Measurements from ENCODE around the gene HOXC12. TPM values are rescaled to one million over a fixed set of nuclear protein-coding genes. Genes with fewer than 3 reads are reported as not detected.

Gene HOXC12
- total RNA-seq, 2 experiments from 2014 or later = not detected

- Mint-ChIP-seq H3K4me3 (no peak overlapping the region), H3K9me3 (peaks cover 1% of the 10 kb centered on the region), H3K36me3 (ENCODE audit: low read depth) (peaks cover 3% of the 10 kb centered on the region), H3K27me3 (peaks cover 93% of the 10 kb centered on the region), H3K27ac (no peak overlapping the region), H3K4me1 (ENCODE audit: low read depth) (peaks cover 25% of the 10 kb centered on the region)
- TF ChIP-seq CTCF (IDR thresholded peaks at IDR 0.05) = no peak
- intact Hi-C loops (cut with micrococcal nuclease) = no loop called here
- DNase-seq = no peak
- ChIA-PET POLR2A (no interaction called here), CTCF (interaction anchor here (1.2 to 1.4 kb wide), 3 partner anchors 38 to 66 kb away, joined by 3 to 5 read pairs (median 5); partner anchors contain the start of gene HOXC5)
- ATAC-seq = no peak
These were observed 12.8 kb downstream of the HOXC12 start for GRCh38 chr12:53967421-53967925.

DNA sequence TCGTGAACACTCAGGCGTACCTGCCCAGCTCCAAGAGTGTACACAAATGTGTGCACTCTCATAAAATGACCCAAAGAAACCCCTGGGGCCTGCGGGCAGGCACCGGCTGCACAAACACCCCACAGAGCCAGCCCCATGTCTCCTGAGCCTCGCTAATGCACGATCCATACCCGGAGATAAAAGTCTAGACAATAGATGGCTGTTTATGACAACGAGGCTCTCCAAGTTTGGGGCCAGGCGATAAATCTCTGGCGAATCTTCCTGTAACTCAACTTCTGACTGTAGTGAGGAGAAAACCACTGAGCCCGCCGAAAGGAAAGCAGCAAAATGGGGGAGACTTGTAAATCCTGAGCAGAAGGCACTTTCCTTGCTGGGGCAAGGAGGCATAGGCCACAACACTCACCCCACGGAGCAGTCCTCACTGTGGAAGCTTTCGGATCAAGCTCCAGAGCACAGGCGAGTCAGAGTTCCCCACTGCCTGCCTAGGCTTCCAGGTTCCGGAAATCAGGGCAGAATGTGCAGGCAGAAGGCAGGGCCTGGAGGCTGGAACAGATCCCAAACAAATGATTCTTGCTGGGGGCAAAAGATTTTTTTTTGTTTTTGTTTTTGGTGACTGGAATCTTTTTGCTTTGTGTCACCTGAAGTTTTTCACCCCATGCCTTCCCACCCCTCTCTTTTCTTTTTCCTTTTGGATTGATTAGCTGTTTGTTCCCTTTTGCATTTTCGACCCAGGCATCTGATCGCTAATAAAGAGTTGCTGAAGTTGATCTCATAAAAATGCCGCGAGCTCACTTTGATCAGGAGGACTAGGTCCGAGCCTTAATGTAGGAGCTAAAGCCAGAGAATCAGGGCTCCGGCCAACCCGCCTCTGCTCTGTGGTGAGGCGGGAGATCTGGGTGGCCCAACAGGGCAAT, 13.8 kb downstream of the HOXC12 start:
- H3K36me3 Mint-ChIP-seq (ENCODE audit: low read depth) = peaks cover 6% of the 10 kb centered on the region
- ChIA-PET CTCF (interaction anchor here (0.8 to 1.4 kb wide), 3 partner anchors 17 to 65 kb away, joined by 3 read pairs; partner anchors contain the start of gene HOXC5), POLR2A (no interaction called here)
- H3K4me1 Mint-ChIP-seq (ENCODE audit: low read depth) = peaks cover 25% of the 10 kb centered on the region
- ATAC-seq (no peak), DNase-seq (no peak)
- H3K9me3 Mint-ChIP-seq = peaks cover 4% of the 10 kb centered on the region
- H3K4me3 Mint-ChIP-seq = no peak overlapping the region
- intact Hi-C loops (cut with micrococcal nuclease) = no loop called here
- H3K27me3 Mint-ChIP-seq = peaks cover 93% of the 10 kb centered on the region
- H3K27ac Mint-ChIP-seq = no peak overlapping the region
- no peak for TF ChIP-seq CTCF (IDR thresholded peaks at IDR 0.05)

GRCh38 chr12:53969588-53970259, 15.0 kb downstream of the HOXC12 start:
- intact Hi-C loops (cut with micrococcal nuclease) = loop anchor here (5.0 kb wide), 1 partner anchor 32 kb away; the partner anchor contains the start of gene HOXC13
- DNase-seq = no peak
- POLR2A ChIA-PET = no interaction called here
- Mint-ChIP-seq H3K4me3 (no peak overlapping the region), H3K9me3 (peaks cover 4% of the 10 kb centered on the region), H3K27ac (no peak overlapping the region), H3K36me3 (ENCODE audit: low read depth) (peaks cover 4% of the 10 kb centered on the region), H3K4me1 (ENCODE audit: low read depth) (peaks cover 18% of the 10 kb centered on the region), H3K27me3 (peaks cover 87% of the 10 kb centered on the region)
- ATAC-seq = no peak
- CTCF ChIA-PET = interaction anchor here (0.9 to 1.0 kb wide), 2 partner anchors 11 to 236 kb away, joined by 3 read pairs; no protein-coding TSS in a partner anchor
- TF ChIP-seq CTCF (IDR thresholded peaks at IDR 0.05) = no peak

DNA sequence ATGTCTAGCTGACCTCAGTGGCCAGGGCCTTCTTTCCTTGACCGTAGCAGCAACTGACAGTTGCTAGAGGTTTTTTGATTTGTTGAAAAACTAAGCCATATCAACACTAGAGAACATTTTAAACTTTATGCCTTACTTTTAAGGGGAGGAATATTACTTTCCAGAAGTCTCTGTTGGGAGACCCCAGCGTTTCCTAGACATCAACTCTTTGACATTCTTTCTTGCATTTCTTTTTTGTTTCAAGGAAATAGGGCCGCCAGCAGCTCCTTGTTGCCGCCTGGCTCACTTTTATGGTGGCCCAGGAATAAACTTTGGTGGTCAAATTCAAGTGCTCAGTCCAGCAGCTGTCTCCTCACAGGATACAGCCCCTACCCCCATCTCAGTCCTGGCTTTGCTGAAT, 15.7 kb downstream of the HOXC12 start:
- Mint-ChIP-seq H3K4me1 (ENCODE audit: low read depth) (peaks cover 19% of the 10 kb centered on the region), H3K27me3 (peaks cover 82% of the 10 kb centered on the region), H3K36me3 (ENCODE audit: low read depth) (peaks cover 4% of the 10 kb centered on the region), H3K9me3 (peaks cover 4% of the 10 kb centered on the region), H3K27ac (no peak overlapping the region), H3K4me3 (no peak overlapping the region)
- ChIA-PET CTCF (interaction anchor here (0.9 to 1.0 kb wide), 2 partner anchors 12 to 236 kb away, joined by 3 read pairs; no protein-coding TSS in a partner anchor), POLR2A (no interaction called here)
- TF ChIP-seq CTCF (IDR thresholded peaks at IDR 0.05) = no peak
- intact Hi-C loops (cut with micrococcal nuclease) = loop anchor here (5.0 kb wide), 1 partner anchor 33 kb away; the partner anchor contains the start of gene HOXC13
- ATAC-seq (no peak), DNase-seq (no peak)
